Measurements from ENCODE around the gene VIPR2. TPM values are rescaled to one million over a fixed set of nuclear protein-coding genes. Genes with fewer than 3 reads are reported as not detected.

VIPR2 gene
- total and polyA plus RNA-seq, 2 of the 13 experiments (the other 11 are each of a cell fraction or from before 2014, with no cell fraction given): not detected

- peaks cover 3 to 50% of the 10 kb centered on the region in 2 experiments; a peak in 4 of 5 replicates for H3K27me3 ChIP-seq (ENCODE audit: control insufficient read depth in 1 of 2, insufficient read depth in 2 of 2, low read length in 2 of 2)
- ATAC-seq (no peak), FAIRE-seq (no peak), DNase-seq (ENCODE audit: low spot score) (no peak)
- TF ChIP-seq NFE2L1 (CRISPR knock-in tag; IDR thresholded peaks at IDR 0.05; ENCODE audit: borderline replicate concordance) (no peak), MAFK (conservative IDR thresholded peaks at IDR 0.05 in 1 of 2, IDR thresholded peaks at IDR 0.05 in 1 of 2; ENCODE audit: low read length in 2 of 2) (no peak), SP4 (CRISPR knock-in tag; IDR thresholded peaks at IDR 0.05) (no peak), ZNF556 (CRISPR knock-in tag; IDR thresholded peaks at IDR 0.05; ENCODE audit: borderline replicate concordance) (no peak), HMG20A (CRISPR knock-in tag; IDR thresholded peaks at IDR 0.05; ENCODE audit: borderline replicate concordance) (no peak), ZNF207 (IDR thresholded peaks at IDR 0.05; ENCODE audit: borderline replicate concordance) (no peak), ZSCAN21 (CRISPR knock-in tag; IDR thresholded peaks at IDR 0.05; ENCODE audit: borderline replicate concordance) (no peak), ZNF672 (CRISPR knock-in tag; IDR thresholded peaks at IDR 0.05) (no peak), ZNF709 (CRISPR knock-in tag; IDR thresholded peaks at IDR 0.05) (no peak), TCF7L2 (IDR thresholded peaks at IDR 0.05; ENCODE audit: low read depth, low read length) (no peak), BATF2 (CRISPR knock-in tag; IDR thresholded peaks at IDR 0.05) (no peak)
- TF ChIP-seq, protein P1, sequence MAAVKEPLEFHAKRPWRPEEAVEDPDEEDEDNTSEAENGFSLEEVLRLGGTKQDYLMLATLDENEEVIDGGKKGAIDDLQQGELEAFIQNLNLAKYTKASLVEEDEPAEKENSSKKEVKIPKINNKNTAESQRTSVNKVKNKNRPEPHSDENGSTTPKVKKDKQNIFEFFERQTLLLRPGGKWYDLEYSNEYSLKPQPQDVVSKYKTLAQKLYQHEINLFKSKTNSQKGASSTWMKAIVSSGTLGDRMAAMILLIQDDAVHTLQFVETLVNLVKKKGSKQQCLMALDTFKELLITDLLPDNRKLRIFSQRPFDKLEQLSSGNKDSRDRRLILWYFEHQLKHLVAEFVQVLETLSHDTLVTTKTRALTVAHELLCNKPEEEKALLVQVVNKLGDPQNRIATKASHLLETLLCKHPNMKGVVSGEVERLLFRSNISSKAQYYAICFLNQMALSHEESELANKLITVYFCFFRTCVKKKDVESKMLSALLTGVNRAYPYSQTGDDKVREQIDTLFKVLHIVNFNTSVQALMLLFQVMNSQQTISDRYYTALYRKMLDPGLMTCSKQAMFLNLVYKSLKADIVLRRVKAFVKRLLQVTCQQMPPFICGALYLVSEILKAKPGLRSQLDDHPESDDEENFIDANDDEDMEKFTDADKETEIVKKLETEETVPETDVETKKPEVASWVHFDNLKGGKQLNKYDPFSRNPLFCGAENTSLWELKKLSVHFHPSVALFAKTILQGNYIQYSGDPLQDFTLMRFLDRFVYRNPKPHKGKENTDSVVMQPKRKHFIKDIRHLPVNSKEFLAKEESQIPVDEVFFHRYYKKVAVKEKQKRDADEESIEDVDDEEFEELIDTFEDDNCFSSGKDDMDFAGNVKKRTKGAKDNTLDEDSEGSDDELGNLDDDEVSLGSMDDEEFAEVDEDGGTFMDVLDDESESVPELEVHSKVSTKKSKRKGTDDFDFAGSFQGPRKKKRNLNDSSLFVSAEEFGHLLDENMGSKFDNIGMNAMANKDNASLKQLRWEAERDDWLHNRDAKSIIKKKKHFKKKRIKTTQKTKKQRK (IDR thresholded peaks at IDR 0.05; ENCODE audit: low read length): no peak
- POLR2A ChIA-PET: no interaction called here
- no peak overlapping the region for H3K27ac ChIP-seq (ENCODE audit: extremely low read length, insufficient read depth, low read length)
- CTCF ChIA-PET (ENCODE audit: low intra/inter-chr PET ratio, low total read pairs): no interaction called here
- 65% methylated on average over 9 of the region's 9 CpGs for WGBS (ENCODE audit: low lambda C conversion rate)
- no peaks in the 10 kb centered on the region for H3K9me3 ChIP-seq (ENCODE audit: low read length)
- no peaks in the 10 kb centered on the region for H3K79me2 ChIP-seq (ENCODE audit: insufficient read depth, low read length)
- peaks cover 18% of the 10 kb centered on the region for H3K4me1 ChIP-seq (ENCODE audit: insufficient read depth, low read length)
- H3K9ac ChIP-seq (ENCODE audit: insufficient read depth, low read depth, low read length): no peak overlapping the region
- no peak overlapping the region for H2AFZ ChIP-seq (ENCODE audit: low read length)
- in situ Hi-C loops (cut with HindIII; ENCODE audit: extremely low pct_ligation_motif_present, low pct_unique_long_range_greater_than_20kb) (no loop called here), intact Hi-C loops (cut with micrococcal nuclease; ENCODE audit: unreplicated experiment) (no loop called here)
- no peak overlapping the region for H3K4me2 ChIP-seq (ENCODE audit: low read depth, low read length)
- H3K36me3 ChIP-seq (replicated peaks in 1 of 2; ENCODE audit: control insufficient read depth in 1 of 2, insufficient read depth in 2 of 2, low read length in 2 of 2): no peaks in the 10 kb centered on the region
- no peaks in the 10 kb centered on the region for H4K20me1 ChIP-seq (ENCODE audit: insufficient read depth, low read length)
- no TSS peak for BruUV-seq (replicated peaks)
- H3K4me3 ChIP-seq (replicated peaks in 1 of 3; ENCODE audit: insufficient read depth in 1 of 3, low read depth in 2 of 3, low read length in 3 of 3): no peak overlapping the region
Observed at GRCh38 chr7:159153511-159153910, 8.8 kb upstream of the VIPR2 start.
